ENCODE results near the gene TP53TG5.

GRCh38 chr20:45359406-45360148 lies 18.5 kb downstream of the TP53TG5 start:
- TF ChIP-seq CTCF (IDR thresholded peaks at IDR 0.05) (no peak), POLR2A (IDR thresholded peaks at IDR 0.05) (peak; percentile 78)

Data from right lobe of liver (tissue), 4 donors.